Measurements from ENCODE around the gene SLC8A3. TPM values are rescaled to one million over a fixed set of nuclear protein-coding genes. Genes with fewer than 3 reads are reported as not detected.

Gene SLC8A3
- polyA plus RNA-seq, 3 donors: 0.01 TPM; not detected in 2

- intact Hi-C loops (cut with micrococcal nuclease): no loop called here
- no peaks in the 10 kb centered on the region for H3K4me1 Mint-ChIP-seq
- Histone ChIP-seq H2AFZ (ENCODE audit: insufficient read depth, low read depth, low read length, poor library complexity, severe bottlenecking) (no peak overlapping the region), H3K9me3 (replicated peaks in 1 of 2; ENCODE audit: control insufficient read depth in 1 of 2, insufficient read depth in 1 of 2, low read length in 2 of 2) (no peaks in the 10 kb centered on the region), H3K36me3 (replicated peaks in 1 of 2; ENCODE audit: control insufficient read depth in 1 of 2, insufficient read depth in 2 of 2, low read length in 2 of 2) (no peaks in the 10 kb centered on the region), H3K79me2 (ENCODE audit: insufficient read depth, low read length) (no peaks in the 10 kb centered on the region), H3K27me3 (ENCODE audit: control insufficient read depth in 2 of 2, insufficient read depth in 2 of 2, low read length in 2 of 2) (no peaks in the 10 kb centered on the region), H3K4me1 (ENCODE audit: control insufficient read depth in 1 of 2, insufficient read depth in 2 of 2, low read length in 2 of 2) (no peaks in the 10 kb centered on the region), H3K4me3 (replicated peaks in 1 of 3; ENCODE audit: low read depth in 2 of 3, low read length in 3 of 3) (no peak overlapping the region), H3K9ac (ENCODE audit: insufficient read depth, low read length, poor library complexity, severe bottlenecking) (no peak overlapping the region), H3K27ac (ENCODE audit: low read depth in 1 of 2, low read length in 2 of 2) (no peak overlapping the region), H4K20me1 (ENCODE audit: insufficient read depth, low read length) (no peaks in the 10 kb centered on the region), H3K4me2 (replicated peaks; ENCODE audit: extremely low read depth, low read length, poor library complexity, severe bottlenecking) (no peak overlapping the region)
- H3K27ac Mint-ChIP-seq: no peak overlapping the region
- no peak for DNase-seq
- no peak for TF ChIP-seq CTCF (IDR thresholded peaks at IDR 0.05)
- H3K27me3 Mint-ChIP-seq (ENCODE audit: low read depth in 3 of 3): peaks cover 2 to 6% (median 2%) of the 10 kb centered on the region in 3 donors
- no peak overlapping the region for H3K4me3 Mint-ChIP-seq
- H3K36me3 Mint-ChIP-seq: no peaks in the 10 kb centered on the region
- no peaks in the 10 kb centered on the region for H3K9me3 Mint-ChIP-seq
- WGBS (ENCODE audit: insufficient coverage): 71% methylated on average over 1 of the region's 12 CpGs
Observed at GRCh38 chr14:70114621-70115156, 74.1 kb downstream of the SLC8A3 start.

GRCh38 chr14:70113211-70113610 is 75.5 kb downstream of the SLC8A3 start:
- H3K36me3 Mint-ChIP-seq: no peaks in the 10 kb centered on the region
- Histone ChIP-seq H3K4me3 (replicated peaks in 1 of 3; ENCODE audit: low read depth in 2 of 3, low read length in 3 of 3) (no peak overlapping the region), H3K9me3 (replicated peaks in 1 of 2; ENCODE audit: control insufficient read depth in 1 of 2, insufficient read depth in 1 of 2, low read length in 2 of 2) (no peaks in the 10 kb centered on the region), H2AFZ (ENCODE audit: insufficient read depth, low read depth, low read length, poor library complexity, severe bottlenecking) (no peak overlapping the region), H4K20me1 (ENCODE audit: insufficient read depth, low read length) (no peaks in the 10 kb centered on the region), H3K79me2 (ENCODE audit: insufficient read depth, low read length) (no peaks in the 10 kb centered on the region), H3K4me2 (replicated peaks; ENCODE audit: extremely low read depth, low read length, poor library complexity, severe bottlenecking) (no peak overlapping the region), H3K27me3 (ENCODE audit: control insufficient read depth in 2 of 2, insufficient read depth in 2 of 2, low read length in 2 of 2) (no peaks in the 10 kb centered on the region), H3K4me1 (ENCODE audit: control insufficient read depth in 1 of 2, insufficient read depth in 2 of 2, low read length in 2 of 2) (no peaks in the 10 kb centered on the region), H3K27ac (ENCODE audit: low read depth in 1 of 2, low read length in 2 of 2) (no peak overlapping the region), H3K9ac (ENCODE audit: insufficient read depth, low read length, poor library complexity, severe bottlenecking) (no peak overlapping the region), H3K36me3 (replicated peaks in 1 of 2; ENCODE audit: control insufficient read depth in 1 of 2, insufficient read depth in 2 of 2, low read length in 2 of 2) (no peaks in the 10 kb centered on the region)
- no CpG with 5 or more reads among the region's 2 CpGs for WGBS (ENCODE audit: insufficient coverage)
- DNase-seq: no peak
- no peaks in the 10 kb centered on the region for H3K9me3 Mint-ChIP-seq
- H3K4me3 Mint-ChIP-seq: no peak overlapping the region
- no peak overlapping the region for H3K27ac Mint-ChIP-seq
- TF ChIP-seq CTCF (IDR thresholded peaks at IDR 0.05): no peak
- intact Hi-C loops (cut with micrococcal nuclease): no loop called here
- H3K27me3 Mint-ChIP-seq (ENCODE audit: low read depth in 3 of 3): peaks cover 2 to 7% (median 2%) of the 10 kb centered on the region in 3 donors
- no peaks in the 10 kb centered on the region for H3K4me1 Mint-ChIP-seq

Measured in CD14-positive monocyte (primary cell).